ENCODE results near the gene SH3D19. TPM values are rescaled to one million over a fixed set of nuclear protein-coding genes. Genes with fewer than 3 reads are reported as not detected.

SH3D19 gene
- total RNA-seq, 1 donor from 2014 or later, result 110 TPM

GRCh38 chr4:151184523-151185458, 140.6 kb downstream of the SH3D19 start:
- Histone ChIP-seq H3K27ac (no peak overlapping the region), H3K9me3 (no peaks in the 10 kb centered on the region), H3K4me3 (no peak overlapping the region), H3K27me3 (no peaks in the 10 kb centered on the region), H3K4me1 (no peaks in the 10 kb centered on the region), H3K36me3 (peaks cover 0 to 3% of the 10 kb centered on the region in 2 donors)
- no peak for DNase-seq (ENCODE audit: low spot score in 2 of 2)
- intact Hi-C loops (cut with DNase I), result no loop called here
- no peak for TF ChIP-seq CTCF (IDR thresholded peaks at IDR 0.05)

- TF ChIP-seq CTCF (IDR thresholded peaks at IDR 0.05), result no peak
- H3K27ac ChIP-seq, result no peak overlapping the region
These were observed 142.9 kb downstream of the SH3D19 start for GRCh38 chr4:151182455-151182996.

GRCh38 chr4:151176685-151177084, 148.7 kb downstream of the SH3D19 start:
- Histone ChIP-seq H3K36me3 (peaks cover 23 to 34% of the 10 kb centered on the region in 2 donors), H3K27me3 (no peaks in the 10 kb centered on the region), H3K9me3 (no peaks in the 10 kb centered on the region), H3K4me3 (no peak overlapping the region), H3K4me1 (no peaks in the 10 kb centered on the region), H3K27ac (no peak overlapping the region)
- no peak for TF ChIP-seq CTCF (IDR thresholded peaks at IDR 0.05)
- no peak for DNase-seq (ENCODE audit: low spot score in 2 of 2)
- intact Hi-C loops (cut with DNase I), result no loop called here

More at GRCh38 chr4:151182455-151182996, 142.9 kb downstream of the SH3D19 start:
- Histone ChIP-seq H3K36me3 (peaks cover 0 to 3% of the 10 kb centered on the region in 2 donors), H3K4me3 (no peak overlapping the region), H3K4me1 (no peaks in the 10 kb centered on the region), H3K27me3 (no peaks in the 10 kb centered on the region), H3K9me3 (no peaks in the 10 kb centered on the region)
- intact Hi-C loops (cut with DNase I), result no loop called here
- no peak for DNase-seq (ENCODE audit: low spot score in 2 of 2)

GRCh38 chr4:151175754-151176631, 149.4 kb downstream of the SH3D19 start:
- TF ChIP-seq CTCF (IDR thresholded peaks at IDR 0.05), result no peak

GRCh38 chr4:151175233-151175632, 150.2 kb downstream of the SH3D19 start:
- no peak overlapping the region for H3K27ac ChIP-seq
- intact Hi-C loops (cut with DNase I), result no loop called here

More at GRCh38 chr4:151175754-151176631, 149.4 kb downstream of the SH3D19 start:
- H3K36me3 ChIP-seq, result peaks cover 23 to 34% of the 10 kb centered on the region in 2 donors
- no peak overlapping the region for H3K4me3 ChIP-seq
- H3K4me1 ChIP-seq, result no peaks in the 10 kb centered on the region
- no peaks in the 10 kb centered on the region for H3K27me3 ChIP-seq
- intact Hi-C loops (cut with DNase I), result no loop called here
- no peaks in the 10 kb centered on the region for H3K9me3 ChIP-seq
- no peak overlapping the region for H3K27ac ChIP-seq
- no peak for DNase-seq (ENCODE audit: low spot score in 2 of 2)

More at GRCh38 chr4:151175233-151175632, 150.2 kb downstream of the SH3D19 start:
- H3K4me1 ChIP-seq, result no peaks in the 10 kb centered on the region
- no peaks in the 10 kb centered on the region for H3K9me3 ChIP-seq
- no peak for DNase-seq (ENCODE audit: low spot score in 2 of 2)
- TF ChIP-seq CTCF (IDR thresholded peaks at IDR 0.05), result no peak
- no peaks in the 10 kb centered on the region for H3K27me3 ChIP-seq
- peaks cover 23 to 34% of the 10 kb centered on the region in 2 donors for H3K36me3 ChIP-seq
- no peak overlapping the region for H3K4me3 ChIP-seq
